GM18951 (cell line): ENCODE measurements around the gene GRM3.

Experiments used
- POLR2A ChIP-seq: IDR thresholded peaks from 4 replicates; pipeline ENCODE4 v1.6.1; 2011; ENCODE audit warnings: mild to moderate bottlenecking; ENCODE audit not compliant: insufficient read length, insufficient read depth; ENCODE audit errors: extremely low read depth
- in situ Hi-C: fragments of 300-500 bp; cut with MboI; formaldehyde crosslinking; loops from one replicate; pipeline ENCODE4 v1.12.0; 2022; ENCODE audit warnings: low sequenced_read_pairs, mixed read lengths, inconsistent platforms; ENCODE audit not compliant: unreplicated experiment

Gene GRM3

DNA sequence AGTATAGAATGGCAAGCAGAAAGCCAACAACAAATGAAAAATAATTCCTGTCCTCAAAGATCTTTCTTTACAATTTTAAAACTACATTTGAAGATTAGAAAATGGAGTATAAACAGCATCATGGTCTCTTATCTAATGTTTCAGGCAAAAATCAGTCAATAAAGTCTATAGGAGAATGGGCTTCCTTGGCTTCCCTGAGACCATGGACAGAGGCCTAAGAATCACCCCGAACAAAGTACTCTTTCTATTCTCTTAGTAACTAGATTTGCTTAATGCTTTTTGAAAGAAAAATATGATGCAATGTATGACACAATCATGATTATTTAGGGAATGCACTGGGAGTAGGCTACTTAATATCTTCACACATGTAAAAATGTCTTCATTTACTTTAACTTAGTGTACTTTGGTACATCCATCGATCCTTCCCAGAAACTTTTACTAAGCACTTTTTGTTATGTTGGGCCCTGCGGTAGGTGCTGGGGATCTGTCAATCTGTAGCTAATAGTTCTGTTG, 17.3 kb downstream of the GRM3 start:
- TF ChIP-seq POLR2A, result no peak
- in situ Hi-C loops, result no loop called here

DNA sequence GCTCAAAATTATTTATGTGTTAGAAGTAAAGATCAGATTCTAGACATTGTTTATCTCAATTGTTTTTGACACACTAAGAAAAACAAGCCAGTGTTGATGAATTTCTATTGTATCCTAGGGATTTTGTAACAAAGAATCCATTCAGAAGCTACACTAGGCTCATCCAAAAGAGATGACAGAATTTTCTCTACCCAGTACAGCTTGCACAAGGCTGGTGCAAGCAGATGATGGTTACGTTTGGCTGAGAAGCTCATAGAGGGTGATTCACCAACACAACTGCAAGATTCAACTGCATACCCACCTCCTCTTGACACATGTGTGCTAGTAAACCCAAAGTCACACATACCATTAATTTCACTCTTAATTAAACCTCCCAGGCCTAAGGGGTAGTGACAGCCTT, 20.8 kb downstream of the GRM3 start:
- in situ Hi-C loops, result no loop called here
- no peak for TF ChIP-seq POLR2A

DNA sequence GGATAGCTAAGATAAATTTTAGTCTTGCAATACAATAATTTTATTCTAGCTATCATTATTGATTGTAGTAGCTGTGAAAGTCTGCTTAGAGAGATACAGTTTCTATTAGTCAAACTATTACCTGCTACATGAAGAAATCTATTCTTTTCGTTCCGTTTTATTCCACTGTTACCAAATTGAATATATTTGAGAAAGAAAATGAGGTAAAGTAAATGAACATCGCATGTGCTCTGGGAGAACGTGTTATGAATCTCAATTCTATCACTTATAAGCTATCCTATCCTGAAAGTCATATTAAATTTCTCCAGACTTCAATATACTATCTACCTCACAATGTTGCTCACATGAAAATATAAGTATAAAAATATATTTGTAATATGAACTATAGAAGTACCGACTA, 21.3 kb downstream of the GRM3 start:
- TF ChIP-seq POLR2A, result no peak
- in situ Hi-C loops, result no loop called here

DNA sequence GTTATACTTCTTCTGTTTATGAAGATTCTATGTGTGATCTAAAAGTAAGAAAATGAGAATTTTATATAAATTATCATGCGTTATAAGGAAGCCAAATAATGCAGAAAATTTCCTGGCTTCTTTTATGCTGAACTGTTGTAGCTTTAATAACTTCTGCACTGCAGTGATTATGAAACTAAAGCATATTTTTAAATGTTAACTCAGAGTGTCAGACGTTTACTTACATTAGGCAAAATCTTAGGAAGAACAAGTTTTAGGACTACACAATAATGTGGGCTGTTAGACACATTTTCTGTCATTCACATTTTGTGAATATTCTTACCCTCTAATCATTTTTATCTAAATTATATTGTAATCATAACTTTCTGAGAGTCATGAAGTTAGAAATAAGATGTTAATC, 22.0 kb downstream of the GRM3 start:
- TF ChIP-seq POLR2A, result no peak
- in situ Hi-C loops, result no loop called here

DNA sequence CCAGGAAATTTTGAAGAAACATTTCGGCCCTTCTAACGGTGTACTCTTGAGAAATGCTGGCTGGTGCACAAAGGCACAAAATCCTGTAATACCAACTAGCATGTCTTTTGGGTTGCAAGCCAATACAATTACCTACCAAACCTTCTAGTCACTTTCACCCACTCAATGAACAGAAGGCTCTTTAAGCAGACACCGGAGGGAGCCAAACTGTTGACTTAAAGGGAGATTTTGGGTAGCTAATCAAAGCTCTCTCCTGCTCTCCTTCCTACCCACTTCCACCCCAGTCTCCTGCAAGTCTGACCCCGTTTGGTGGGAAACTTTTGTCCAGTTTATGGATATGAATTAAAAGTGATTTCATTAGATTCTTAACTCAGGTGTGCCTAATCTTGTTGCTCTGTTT, 24.0 kb downstream of the GRM3 start:
- no peak for TF ChIP-seq POLR2A
- in situ Hi-C loops, result no loop called here

DNA sequence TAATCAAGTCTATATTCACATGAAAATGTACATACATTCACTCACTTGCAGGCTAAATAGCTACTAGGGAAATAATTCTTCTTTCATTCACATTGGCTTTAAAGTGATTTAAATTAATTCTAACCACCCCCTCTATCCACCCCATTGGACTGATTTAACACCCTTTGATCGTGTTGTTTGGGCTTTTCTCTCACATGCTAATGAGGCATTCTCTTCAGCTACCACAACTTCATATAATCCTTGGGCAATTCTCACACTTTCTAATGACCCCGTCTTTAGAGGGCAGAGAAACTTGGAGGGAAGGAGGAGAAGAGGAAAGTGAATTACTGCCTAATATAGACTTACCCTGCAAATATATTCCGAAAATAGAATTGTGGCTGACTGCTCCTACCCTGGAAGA, 24.6 kb downstream of the GRM3 start:
- in situ Hi-C loops, result no loop called here
- TF ChIP-seq POLR2A, result no peak

DNA sequence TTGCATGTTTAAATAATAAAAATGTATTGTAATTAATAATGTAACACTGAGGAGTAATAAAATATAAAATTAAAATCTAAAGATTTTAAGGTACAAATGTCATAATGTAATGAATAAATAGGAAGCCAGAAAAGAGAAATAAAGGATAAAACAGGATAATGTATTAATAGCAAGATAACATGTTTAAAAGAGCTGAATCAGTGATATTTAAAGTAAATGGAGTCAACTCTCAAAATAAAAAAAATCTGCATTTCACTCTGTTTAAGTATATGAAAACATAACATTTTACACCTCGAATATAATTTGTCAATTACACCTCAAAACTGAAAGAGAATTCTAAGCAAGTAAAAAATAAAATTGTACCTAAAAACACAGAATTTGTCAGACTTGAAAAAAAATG, 44.1 kb downstream of the GRM3 start:
- TF ChIP-seq POLR2A, result no peak

DNA sequence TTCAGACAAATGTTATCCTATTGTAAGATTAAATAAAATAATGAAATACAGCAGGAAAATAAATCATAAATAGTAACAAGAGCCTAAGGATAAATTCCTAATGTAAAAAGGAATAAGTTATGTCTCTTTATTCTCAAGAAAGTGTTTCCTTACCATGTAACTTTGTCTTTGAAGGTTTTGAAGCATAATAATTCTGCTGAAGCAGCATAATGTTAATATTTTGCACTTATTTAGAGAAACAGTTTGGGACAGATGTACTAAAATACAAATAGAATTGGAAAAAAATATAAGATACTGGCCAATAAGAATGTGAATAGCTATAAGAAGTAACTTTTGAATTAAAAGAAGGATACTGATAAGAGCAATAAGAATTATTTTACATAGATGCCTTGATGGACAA, 45.7 kb downstream of the GRM3 start:
- no peak for TF ChIP-seq POLR2A
- in situ Hi-C loops, result no loop called here

More for the DNA sequence above, 44.1 kb downstream of the GRM3 start:
- in situ Hi-C loops, result no loop called here

DNA sequence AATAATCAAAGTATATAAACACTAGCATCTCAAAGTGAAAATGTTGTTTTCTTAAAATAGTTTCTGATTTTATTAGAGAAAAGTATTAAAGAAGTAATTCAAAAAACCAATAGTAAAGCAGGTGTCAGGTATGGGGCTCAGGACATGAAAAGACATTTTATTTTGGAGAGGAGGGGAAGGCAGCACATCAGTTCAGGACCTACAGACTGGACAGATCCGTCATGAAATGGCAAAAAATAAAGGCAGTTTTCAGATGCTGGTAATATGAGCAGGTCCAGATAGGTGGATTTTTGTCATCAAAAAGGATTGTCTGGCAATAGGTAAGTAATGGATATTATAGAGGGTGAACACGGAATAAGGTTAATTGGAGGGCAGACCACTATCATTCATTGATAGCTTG, 49.0 kb downstream of the GRM3 start:
- in situ Hi-C loops, result no loop called here
- TF ChIP-seq POLR2A, result no peak

DNA sequence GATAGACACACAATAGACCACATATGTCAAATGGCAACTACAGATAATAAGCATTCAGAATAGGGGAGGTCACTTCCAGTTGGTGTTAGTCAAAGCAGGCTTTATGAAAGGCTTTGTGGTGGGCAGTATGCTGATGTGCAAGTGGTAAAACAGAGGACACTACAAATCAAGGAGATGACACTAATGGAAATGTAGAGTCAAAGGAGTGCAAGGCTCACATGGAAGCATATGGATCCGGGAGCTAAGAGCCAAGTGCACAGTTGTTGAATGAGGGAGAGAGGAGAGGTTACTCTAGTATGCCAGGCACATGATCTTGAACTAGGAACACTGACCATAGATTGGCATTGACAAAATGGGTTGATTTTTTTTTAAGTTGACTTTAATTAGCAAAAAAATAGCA, 62.7 kb downstream of the GRM3 start:
- no peak for TF ChIP-seq POLR2A
- in situ Hi-C loops, result no loop called here

DNA sequence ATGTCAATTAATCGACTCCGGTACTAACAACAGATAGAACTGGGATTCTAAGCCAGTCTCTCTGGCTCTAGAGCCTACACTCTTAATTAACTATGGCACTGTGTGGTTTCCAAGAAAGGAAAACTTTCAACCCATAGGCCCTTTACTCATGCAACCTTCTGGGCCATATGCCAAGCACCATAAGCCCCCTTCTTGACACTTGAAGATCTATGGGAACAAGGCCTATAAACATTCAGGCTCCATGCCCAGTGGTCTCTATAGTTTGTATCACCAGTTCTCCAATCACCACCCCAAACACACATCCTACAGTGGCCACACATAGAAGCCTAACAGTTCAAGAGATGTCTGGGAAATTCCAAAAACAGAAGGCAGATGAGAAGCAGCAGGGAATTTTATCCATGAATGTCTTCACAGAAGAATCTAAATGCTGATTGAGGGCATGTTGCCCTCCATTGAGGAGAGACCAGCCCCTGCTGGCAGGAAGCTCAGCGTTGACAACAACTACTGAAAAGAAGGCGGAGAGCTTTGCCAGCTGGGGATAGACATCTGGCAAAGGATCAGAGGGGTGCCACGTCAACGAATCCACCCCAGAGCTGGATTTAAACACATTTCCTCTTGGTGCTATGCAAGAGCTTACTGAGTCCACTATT, 64.4 kb downstream of the GRM3 start:
- TF ChIP-seq POLR2A, result no peak
- in situ Hi-C loops, result no loop called here

DNA sequence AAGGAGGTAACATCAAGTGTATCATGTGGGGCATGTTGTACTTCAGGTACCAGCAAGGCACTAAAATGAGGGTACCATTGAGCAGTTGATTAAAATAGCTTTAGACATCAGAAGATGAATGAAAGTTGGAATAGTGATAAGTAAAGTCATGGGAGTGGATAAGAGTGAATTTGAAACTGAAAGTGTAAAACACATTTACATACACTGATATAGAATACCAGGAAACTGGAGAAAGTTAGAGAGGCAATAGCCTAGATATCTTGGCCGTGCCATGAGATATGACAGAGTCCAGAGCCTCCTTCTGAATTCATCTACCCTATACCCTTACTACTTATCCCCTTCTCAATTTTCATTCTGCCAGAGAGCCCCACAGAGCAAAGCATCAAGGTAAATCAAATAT, 76.6 kb downstream of the GRM3 start:
- in situ Hi-C loops, result no loop called here
- TF ChIP-seq POLR2A, result no peak

DNA sequence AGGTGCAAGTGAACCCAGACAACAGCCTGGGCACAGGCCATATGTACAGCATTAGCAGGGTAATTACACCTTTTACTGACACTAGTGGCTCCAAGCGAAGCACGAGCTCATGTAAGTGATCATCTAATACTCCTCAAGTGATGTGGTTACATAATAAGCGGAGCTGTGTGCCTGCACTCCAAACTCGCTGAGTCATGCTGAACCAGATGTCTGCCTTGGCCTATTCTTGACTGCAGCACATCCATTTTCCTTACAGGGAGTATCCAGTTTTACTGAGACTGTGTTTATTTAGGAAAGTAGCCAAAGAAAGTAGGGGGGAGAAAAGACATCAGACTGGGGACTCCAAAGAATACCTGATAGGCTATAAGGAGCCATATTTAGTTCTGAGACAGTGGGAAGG, 90.1 kb downstream of the GRM3 start:
- in situ Hi-C loops, result no loop called here
- no peak for TF ChIP-seq POLR2A

DNA sequence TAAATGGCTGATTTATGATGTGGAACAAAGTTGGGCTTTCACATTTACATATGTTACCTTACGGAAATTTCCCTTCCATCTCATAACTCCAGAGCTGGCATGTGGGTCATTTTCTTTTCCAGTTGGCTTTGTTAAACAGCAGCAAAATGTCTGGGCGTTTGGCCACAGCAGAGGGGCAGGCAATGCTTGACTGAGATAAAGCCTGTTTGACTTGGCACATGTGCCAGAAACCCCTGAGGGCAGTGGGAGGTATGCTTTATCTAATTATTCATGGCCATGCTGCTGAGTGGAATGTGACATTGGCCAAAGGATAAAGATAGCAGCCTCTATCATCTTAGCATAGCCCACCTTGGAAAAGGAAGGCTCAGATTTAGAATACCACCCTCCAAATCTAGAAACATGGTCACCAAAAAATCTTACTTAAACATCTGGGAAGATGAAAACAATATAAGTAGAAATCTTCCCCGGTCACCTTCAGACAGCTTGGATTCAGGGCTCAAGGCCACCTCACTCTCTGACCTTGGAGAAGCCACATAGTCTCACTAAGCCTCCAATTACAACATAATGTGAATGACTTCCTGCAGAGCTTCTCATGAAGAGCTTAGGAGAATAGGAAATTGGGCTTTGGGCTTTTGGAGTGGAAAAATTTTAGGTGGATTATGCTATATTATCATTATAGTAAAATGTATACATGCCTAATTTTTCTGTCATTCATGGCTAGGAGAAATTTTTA, 101.5 kb downstream of the GRM3 start:
- TF ChIP-seq POLR2A, result no peak
- in situ Hi-C loops, result no loop called here
